Kidney capillary endothelial cell (primary cell): Measurements from ENCODE around the gene CRYGA.
"Not testable (repeated sequence)": the region's sequence is repeated elsewhere in the genome, so short reads cannot be mapped to it uniquely, and the experiment has no call there.

ENCODE experiments used
- DNase-seq: peaks from one replicate; pipeline ENCODE4 v3.0.0-alpha.2; 2018; ENCODE audit warnings: low spot score

The CRYGA gene

DNA sequence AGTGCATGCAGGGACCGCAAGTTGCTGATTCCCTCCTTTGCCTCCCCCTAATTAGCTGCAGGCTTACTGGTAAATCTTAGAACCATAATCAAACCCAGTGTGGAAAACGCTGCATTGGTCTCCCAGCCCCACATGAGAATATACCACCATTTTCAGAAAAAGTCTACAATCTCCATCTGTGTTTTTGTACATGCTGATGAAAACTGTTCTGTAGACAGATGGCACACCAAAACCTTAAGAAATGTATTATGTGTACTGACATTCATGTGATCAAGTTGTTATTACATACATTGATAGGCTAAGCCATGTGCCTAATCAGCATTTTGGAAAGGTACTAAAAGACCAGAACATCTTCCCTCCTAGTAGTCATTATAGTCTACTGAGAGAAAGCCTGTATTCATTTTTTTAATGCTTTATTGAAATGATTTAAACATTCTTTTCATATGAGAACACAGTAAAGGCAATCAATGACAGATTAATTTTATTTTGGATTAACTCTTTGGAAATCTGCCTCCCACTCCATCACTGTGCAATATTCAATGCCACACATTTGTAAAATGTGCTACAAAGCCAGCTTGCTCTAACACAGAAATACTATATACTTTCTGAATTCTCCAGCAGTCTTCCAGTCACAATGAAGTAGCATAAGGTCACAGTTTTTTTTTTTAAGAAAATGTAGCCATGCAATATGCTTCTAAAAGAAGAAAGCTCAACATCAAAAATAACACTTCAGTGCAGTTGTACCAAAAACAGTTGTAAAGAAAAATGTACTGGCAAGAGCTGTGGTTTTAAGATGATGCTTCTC is 1.8 kb upstream of the CRYGA start:
- no peak for DNase-seq

GRCh38 chr2:208156439-208156838 is 7.0 kb downstream of the CRYGA start:
- no peak for DNase-seq

- DNase-seq = no peak
Observed at GRCh38 chr2:208153156-208153555, 10.2 kb downstream of the CRYGA start.

DNA sequence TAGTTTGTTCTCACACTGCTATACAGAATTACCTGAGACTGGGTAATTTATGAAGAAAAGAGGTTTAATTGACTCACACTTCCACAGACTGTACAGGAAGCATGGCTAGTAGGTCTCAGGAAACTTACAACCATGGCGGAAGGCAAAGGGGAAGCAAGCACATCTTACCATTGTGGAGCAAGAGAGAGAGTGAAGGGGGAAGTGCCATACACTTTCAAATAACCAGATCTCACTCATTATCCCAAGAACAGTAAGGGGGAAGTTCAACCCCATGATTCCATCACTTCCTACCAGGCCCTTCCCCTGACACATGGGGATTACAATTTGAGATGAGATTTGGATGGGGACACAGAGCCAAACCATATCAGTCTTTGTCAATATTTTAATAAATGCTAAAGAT is 12.4 kb downstream of the CRYGA start:
- DNase-seq = no peak

- no peak for DNase-seq
Observed at GRCh38 chr2:208150094-208150493, 13.3 kb downstream of the CRYGA start.

DNA sequence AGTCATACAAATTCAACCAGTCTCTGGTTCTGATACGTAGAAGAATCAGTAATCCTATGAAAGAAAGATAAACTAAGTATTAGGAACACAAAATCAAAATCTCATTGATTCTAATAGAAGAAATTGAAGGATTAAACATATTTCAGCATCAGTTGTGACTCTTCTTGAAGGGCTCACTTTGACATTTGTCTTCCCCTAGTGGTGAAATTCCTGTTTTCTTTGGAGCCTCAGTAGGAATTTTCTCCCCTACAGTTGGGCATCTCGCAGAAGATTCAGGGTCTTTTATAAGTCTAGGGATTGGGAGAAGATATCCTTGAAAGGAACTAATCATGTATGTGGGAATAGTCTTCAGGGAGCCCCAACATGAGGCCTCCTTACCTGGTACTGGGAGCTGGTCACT is 14.6 kb downstream of the CRYGA start:
- no peak for DNase-seq

DNA sequence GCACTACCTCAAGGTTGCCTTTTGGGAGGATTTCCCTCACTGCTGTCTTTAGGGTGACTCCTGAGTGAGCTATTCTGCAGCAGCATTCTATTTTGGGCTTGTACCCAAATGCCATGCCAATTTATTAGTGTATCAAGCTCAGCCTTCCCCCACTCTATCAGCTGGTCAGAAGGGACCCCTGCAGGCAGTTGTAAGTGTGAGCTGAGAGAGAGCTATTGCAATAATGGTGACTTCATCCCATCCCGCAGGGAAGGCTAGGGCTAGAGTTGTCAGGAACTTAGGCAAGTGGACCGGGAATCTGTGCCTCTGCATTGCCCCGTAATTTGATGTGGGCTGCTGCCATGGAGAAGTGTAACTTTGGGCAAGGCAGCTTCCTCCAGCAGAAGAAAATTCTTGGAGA is 15.6 kb downstream of the CRYGA start:
- no peak for DNase-seq

GRCh38 chr2:208147008-208147407 is 16.4 kb downstream of the CRYGA start:
- DNase-seq = no peak

- no peak for DNase-seq
Observed at GRCh38 chr2:208146006-208146405, 17.4 kb downstream of the CRYGA start, which contains the start of gene CRYGB. CRYGB (minus strand) TSS chr2:208146158; CDS start chr2:208146120, 38 bp downstream.

DNA sequence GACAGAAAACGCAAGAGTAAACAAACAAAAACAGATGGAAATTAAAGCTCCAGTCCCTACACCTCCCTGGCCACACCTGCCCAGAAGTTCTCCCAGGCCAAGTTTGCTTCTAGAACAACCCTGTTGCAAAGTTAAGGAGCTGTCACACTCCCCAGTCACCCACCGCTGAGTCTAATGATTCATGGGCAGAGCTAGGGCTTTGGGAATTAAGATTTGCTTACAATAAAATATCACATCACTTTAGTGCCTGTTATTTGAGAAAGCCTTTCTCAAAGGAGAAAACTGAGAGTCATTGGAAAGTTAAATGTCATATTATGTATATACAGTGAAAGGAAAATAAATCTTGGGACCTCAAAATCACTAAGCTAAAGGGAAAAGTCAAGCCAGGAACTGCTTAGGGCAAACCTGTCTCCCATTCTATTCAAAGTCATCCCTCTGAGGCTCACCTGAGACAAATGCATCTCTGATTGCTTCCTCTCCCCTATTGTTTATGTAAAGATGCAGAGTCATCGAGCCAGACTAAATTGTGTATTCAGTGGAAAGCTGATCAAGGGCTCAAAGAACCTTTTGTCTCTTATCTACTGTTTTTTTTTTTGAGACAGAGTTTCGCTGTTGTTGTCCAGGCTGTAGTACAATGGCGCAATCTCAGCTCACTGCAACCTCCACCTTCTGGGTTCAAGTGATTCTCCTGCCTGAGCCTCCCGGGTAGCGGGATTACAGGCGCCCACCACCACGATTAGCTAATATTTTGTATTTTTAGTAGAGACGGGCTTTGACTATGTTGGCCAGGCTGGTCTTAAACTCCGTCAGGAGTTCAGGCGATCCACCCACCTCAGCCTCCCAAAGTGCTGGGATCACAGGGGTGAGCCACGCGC is 20.2 kb downstream of the CRYGA start:
- DNase-seq = no peak

DNA sequence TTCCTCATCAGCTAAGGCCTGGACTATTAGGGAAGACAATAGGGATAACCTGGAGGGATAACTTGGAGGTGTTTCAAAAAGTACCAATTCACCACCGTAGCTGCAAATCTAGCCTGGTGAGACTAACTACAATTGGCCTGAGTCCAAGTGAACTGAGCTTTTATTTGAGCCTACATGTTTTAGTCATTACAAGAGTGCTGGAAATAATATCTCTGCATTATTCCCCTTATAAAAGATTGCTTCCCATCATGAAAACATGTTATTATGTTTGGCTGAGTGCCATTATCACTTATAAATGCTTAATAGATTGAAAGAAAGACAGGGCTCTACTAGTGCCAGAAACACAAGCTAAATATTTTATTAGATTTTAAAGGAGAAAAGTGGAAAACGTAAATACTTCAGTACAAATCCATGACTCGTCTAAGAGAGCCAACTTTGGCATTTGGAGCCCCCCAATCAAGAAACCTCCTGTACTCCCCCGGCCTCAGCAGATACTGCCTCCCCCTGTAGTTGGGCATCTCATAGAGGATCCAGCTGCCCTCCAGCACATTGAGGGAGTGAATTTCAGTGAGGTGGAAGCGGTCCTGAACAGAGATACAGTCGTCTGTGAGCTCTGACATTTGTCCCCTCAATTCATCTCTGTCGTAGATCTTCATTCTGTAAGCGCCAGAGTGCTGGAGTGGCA is 21.0 kb downstream of the CRYGA start:
- DNase-seq = no peak

GRCh38 chr2:208139447-208139846 is 23.9 kb downstream of the CRYGA start:
- DNase-seq = no peak

GRCh38 chr2:208138334-208138733 is 25.1 kb downstream of the CRYGA start:
- not testable (repeated sequence) for DNase-seq

- DNase-seq = no peak
Observed at GRCh38 chr2:208136716-208137094, 26.7 kb downstream of the CRYGA start.

DNA sequence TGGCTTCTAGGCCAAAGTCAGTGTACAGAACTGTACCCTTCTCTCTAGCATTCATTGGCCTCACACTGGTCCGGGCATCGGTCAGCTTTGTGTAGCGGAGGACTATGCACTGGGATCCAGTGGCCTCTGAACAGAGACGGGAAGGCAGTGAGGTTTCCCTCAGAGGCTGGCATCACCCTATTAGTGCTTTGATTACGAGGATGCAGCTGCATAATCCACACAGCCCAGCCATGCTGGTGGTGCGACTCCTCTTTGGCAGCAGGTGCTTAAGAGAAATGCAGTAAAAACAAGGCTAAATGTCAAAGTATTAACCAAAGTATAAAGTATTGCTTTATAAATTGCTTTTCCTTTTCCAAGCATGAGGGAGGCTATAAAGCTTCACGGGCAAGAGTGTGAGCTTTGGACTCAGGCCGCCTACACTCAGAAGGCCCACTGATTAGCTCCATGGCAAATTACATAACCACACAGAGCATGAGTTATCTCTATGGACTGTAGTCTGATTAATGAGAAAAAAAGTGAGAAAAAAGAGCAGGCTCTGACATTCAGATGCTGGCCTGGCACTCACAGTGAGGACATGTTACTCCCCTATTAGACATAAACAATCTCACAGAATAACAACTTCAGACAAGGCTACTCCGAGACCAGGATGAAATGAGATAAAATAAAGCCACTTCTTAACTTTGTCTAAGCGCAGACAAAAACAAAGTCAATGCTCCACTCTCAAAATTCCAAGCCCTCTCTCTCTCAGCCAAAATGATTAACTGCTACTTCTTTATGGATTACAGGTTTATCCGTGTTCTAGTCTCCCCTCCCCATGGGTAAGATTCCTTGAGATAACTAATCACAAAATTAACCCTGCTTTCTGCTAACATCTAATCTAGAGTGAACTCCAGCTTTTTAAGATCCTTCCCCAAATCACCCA is 27.3 kb downstream of the CRYGA start:
- DNase-seq = no peak

DNA sequence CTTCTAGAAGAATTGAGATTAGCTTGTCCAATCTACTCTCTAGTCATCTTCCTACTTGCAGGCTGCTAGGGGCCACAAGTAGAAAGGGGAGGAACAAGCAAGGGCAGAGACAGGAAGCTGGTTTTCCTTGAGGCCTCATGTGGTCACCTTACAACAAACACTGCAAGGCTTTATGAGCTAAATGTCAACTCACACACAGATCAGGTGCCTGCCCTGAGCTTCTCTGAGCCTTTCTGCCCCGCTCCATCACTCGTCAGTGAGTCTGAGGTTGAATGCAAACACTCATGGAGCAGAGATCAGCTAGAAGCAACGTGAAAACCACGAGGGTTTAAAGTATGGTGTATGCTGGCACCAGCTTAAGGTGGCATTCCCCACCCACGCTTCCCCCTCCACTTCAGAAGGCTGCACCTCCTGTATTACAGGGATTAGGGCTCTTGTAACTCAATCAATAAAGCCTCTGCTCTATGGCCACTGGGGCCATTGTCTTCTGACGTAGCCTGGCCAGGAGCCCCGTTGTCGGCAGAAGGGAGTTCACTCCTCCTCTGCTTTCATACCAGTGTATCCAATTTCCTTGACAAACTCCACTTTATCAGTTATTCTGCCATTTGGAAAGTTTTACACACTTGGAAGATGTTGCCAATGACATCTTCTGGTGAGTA is 28.3 kb downstream of the CRYGA start:
- no peak for DNase-seq

GRCh38 chr2:208130712-208131110 is 32.7 kb downstream of the CRYGA start:
- DNase-seq = no peak

DNA sequence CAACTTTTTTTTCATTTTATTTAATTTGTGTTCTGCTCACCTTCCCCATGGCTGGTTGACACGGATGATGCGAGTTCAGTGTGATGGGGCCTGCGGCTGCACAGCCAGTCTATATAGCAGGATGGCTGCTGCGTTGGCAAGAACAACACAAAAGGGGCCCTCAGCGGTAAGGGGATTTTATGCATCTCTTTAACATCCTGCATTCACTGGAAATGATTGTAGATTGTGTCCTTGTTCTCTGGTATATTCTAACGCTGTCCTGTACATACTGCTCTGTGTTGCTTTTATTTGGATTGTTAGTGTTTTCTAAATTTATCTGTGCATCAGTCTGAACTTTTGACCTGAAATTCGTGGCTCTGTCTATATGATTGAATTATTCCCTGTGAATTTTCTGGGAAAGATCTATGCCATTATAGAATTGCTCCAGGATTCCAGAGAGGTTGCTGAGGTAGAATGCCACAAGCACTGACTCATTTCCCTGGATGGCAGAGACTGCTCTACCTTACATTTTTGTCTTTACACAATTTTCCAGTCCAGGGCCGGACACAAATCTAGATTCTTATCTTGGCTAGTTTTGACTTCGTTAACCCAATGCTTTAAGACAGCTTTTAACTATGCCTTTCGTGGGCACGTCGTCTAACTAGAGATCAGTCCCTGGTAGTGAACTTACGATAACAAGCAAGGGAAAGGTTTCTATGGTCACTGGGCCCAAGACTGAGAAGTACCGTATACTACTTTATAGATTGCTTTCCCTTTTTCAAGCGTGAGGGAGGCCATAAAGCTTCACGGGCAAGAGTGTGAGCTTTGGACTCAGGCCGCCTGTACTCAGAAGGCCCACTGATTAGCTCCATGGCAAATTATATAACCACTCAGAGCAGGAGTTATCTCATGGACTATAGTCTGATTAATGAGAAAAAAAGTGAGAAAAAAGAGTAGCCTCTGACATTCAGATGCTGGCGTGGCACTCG is 33.4 kb downstream of the CRYGA start, which contains the start of gene CRYGC:
TSS of gene CRYGC (minus strand) at position 85 of the 968 bp plus-strand sequence. CDS start at position 49, 36 bp downstream.
- no peak for DNase-seq

DNA sequence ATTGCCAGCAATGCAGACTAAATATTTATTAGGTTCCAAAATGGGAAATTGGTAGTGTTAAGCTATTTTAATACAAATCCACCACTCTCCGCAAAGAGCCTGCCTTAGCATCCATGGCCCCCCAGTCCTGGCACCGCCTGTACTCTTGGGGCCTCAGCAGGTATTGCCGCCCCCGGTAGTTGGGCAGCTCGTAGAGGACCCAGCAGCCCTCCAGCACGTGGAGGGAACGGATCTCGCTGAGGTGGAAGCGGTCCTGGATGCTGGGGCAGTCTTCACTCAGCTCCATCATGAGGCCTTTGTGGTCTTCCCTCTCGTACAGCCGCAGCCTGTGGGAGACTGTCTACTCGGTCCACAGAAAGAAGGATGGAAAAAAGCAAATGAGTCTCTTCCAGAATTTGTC is 35.3 kb downstream of the CRYGA start:
- DNase-seq = no peak

DNA sequence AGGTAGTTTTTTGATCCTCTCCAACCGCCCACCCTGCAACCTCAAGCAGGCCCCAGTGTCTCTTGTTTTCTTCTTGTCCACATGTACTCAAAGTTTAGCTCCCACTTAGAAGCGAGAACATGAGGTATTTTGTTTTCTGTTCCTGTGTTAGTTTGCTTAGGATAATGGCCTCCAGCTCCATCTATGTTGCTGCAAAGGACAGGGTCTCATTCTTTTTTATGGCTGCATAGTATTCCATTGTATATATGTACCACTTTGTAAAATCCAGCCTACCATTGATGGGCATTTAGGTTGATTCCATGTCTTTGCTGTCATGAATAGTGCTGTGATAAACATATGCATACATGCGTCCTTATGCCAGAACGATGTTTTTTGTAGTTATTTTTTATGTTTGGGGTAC is 36.3 kb downstream of the CRYGA start:
- DNase-seq = no peak
